Fibroblast of lung (primary cell): Measurements from ENCODE around the gene TEAD3. TPM values are rescaled to one million over a fixed set of nuclear protein-coding genes. Genes with fewer than 3 reads are reported as not detected.
A peak's percentile ranks its signal among the peaks of the same experiment; 100 is the strongest.

Experiments used
- DNase-seq, 2 donors: peaks; one replicate each; pipeline versions ENCODE4 v3.0.0 to v3.0.0-alpha.2; 2010; ENCODE audit warnings: low read depth in 2 of 2
- H2AFZ ChIP-seq: 2 replicates; pipeline ENCODE4 v1.5.1; 2012; ENCODE audit warnings: low read length, control low read depth, inconsistent platforms
- H3K27ac ChIP-seq: 2 replicates; pipeline ENCODE4 v1.5.1; 2011; ENCODE audit warnings: low read length, control low read depth; ENCODE audit not compliant: insufficient read depth
- H3K27me3 ChIP-seq: 2 replicates; pipeline ENCODE4 v1.5.1; 2011; ENCODE audit warnings: mild to moderate bottlenecking, low read length; ENCODE audit not compliant: control insufficient read depth, insufficient read depth
- H3K36me3 ChIP-seq: 2 replicates; pipeline ENCODE4 v1.5.1; 2011; ENCODE audit warnings: low read length; ENCODE audit not compliant: control insufficient read depth, insufficient read depth
- H3K4me1 ChIP-seq: 2 replicates; pipeline ENCODE4 v1.5.1; 2011; ENCODE audit warnings: low read length; ENCODE audit not compliant: control insufficient read depth, insufficient read depth; ENCODE audit errors: extremely low read depth
- H3K4me2 ChIP-seq: 2 replicates; pipeline ENCODE4 v1.5.1; 2011; ENCODE audit warnings: low read length, control low read depth; ENCODE audit not compliant: insufficient read depth; ENCODE audit errors: extremely low read depth
- H3K4me3 ChIP-seq, 4 experiments: fragments of 200-600 bp in 1 of 4; sonication (generic) in 1 of 4; replicated peaks in 1 of 4; 2 replicates each; pipeline ENCODE4 v1.5.1; 2011 to 2016; ENCODE audit warnings: low read length in 4 of 4, low read depth in 3 of 4, mild to moderate bottlenecking in 3 of 4, control low read depth in 2 of 4, inconsistent platforms in 1 of 4, mixed read lengths in 1 of 4; ENCODE audit not compliant: insufficient read depth in 1 of 4; ENCODE audit errors: control extremely low read depth in 1 of 4
- H3K79me2 ChIP-seq: 2 replicates; pipeline ENCODE4 v1.5.1; 2012; ENCODE audit warnings: mild to moderate bottlenecking, low read length, inconsistent platforms; ENCODE audit not compliant: control insufficient read depth, insufficient read depth
- H3K9ac ChIP-seq: 2 replicates; pipeline ENCODE4 v1.5.1; 2011; ENCODE audit warnings: mild to moderate bottlenecking, low read length, control low read depth; ENCODE audit not compliant: insufficient read depth
- H3K9me3 ChIP-seq: 2 replicates; pipeline ENCODE4 v1.5.1; 2012; ENCODE audit warnings: low read depth, low read length; ENCODE audit not compliant: control insufficient read depth, insufficient read depth
- H4K20me1 ChIP-seq: 2 replicates; pipeline ENCODE4 v1.5.1; 2011; ENCODE audit warnings: low read length; ENCODE audit not compliant: control insufficient read depth, insufficient read depth; ENCODE audit errors: extremely low read depth
- CTCF ChIP-seq, 2 donors: IDR thresholded peaks in 1 of 2; conservative IDR thresholded peaks in 1 of 2; 1 replicate in 1 of 2; 2 replicates in 1 of 2; pipeline ENCODE4 v1.5.1; 2011 to 2012; ENCODE audit warnings: low read length in 2 of 2, control low read depth in 1 of 2, inconsistent platforms in 1 of 2, low read depth in 1 of 2, mild to moderate bottlenecking in 1 of 2
- EZH2 ChIP-seq: IDR thresholded peaks from 2 replicates; pipeline ENCODE4 v1.5.1; 2012; ENCODE audit warnings: low read length, control low read depth, mild to moderate bottlenecking; ENCODE audit errors: missing control alignments
- polyA plus RNA-seq, 2 donors: library from polyadenylated mRNA; depleted of rRNA in 1 of 2; stranded (reverse) in 1 of 2; unstranded in 1 of 2; fragments of >200 nt; gene quantifications; 2 replicates each; pipeline ENCODE4 v1.2.1, GENCODE V29; 2011 to 2012; ENCODE audit warnings: missing spikeins in 1 of 2
- total RNA-seq: library from RNA; depleted of rRNA; stranded (reverse); fragments of >200 nt; gene quantifications from 2 replicates; pipeline ENCODE4 v1.2.1, GENCODE V29; 2014

The TEAD3 gene
- total and polyA plus RNA-seq, 2 donors (not counting 1 experiment from before 2014, with no cell fraction given) = 9.6 to 26.7 TPM

DNA sequence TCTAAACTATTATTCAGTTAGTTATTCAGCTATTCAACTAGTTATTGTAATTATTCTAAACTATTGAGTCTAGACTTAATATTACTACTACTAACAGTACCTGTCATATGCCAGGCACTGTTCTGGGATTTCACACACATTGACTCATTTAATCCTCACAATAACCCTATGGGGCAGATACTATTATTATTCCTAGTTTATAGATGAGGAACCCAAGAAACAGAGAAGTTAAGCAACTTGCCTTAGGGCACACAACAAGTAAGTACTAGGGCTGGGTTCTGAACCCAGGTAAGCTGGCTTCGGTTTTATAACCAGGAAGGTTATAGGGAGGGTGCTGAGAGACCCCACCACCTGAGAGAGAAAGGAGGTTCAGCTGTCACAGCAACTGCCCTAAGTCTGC lies 7.8 kb downstream of the TEAD3 start:
- no peak overlapping the region for H3K9ac ChIP-seq
- peaks cover 4% of the 10 kb centered on the region for H3K36me3 ChIP-seq
- TF ChIP-seq EZH2 (no peak), CTCF (conservative IDR thresholded peaks at IDR 0.05 in 1 of 2, IDR thresholded peaks at IDR 0.05 in 1 of 2; ENCODE audit: low read depth in 1 of 2, low read length in 2 of 2) (no peak)
- no peak overlapping the region for H3K4me2 ChIP-seq
- no peaks in the 10 kb centered on the region for H4K20me1 ChIP-seq
- H3K27ac ChIP-seq = no peak overlapping the region
- H2AFZ ChIP-seq = no peak overlapping the region
- DNase-seq = no peak
- no peaks in the 10 kb centered on the region for H3K9me3 ChIP-seq
- no peak overlapping the region for H3K4me3 ChIP-seq
- H3K79me2 ChIP-seq = peaks cover 59% of the 10 kb centered on the region
- H3K27me3 ChIP-seq = no peaks in the 10 kb centered on the region
- peaks cover 61% of the 10 kb centered on the region for H3K4me1 ChIP-seq

GRCh38 chr6:35488517-35488862 lies 8.4 kb downstream of the TEAD3 start:
- H2AFZ ChIP-seq = no peak overlapping the region
- peaks cover 53% of the 10 kb centered on the region for H3K79me2 ChIP-seq
- peaks cover 57% of the 10 kb centered on the region for H3K4me1 ChIP-seq
- TF ChIP-seq EZH2 (no peak), CTCF (conservative IDR thresholded peaks at IDR 0.05 in 1 of 2, IDR thresholded peaks at IDR 0.05 in 1 of 2; ENCODE audit: low read depth in 1 of 2, low read length in 2 of 2) (no peak)
- DNase-seq = no peak
- no peak overlapping the region for H3K4me3 ChIP-seq
- no peaks in the 10 kb centered on the region for H4K20me1 ChIP-seq
- H3K27me3 ChIP-seq = no peaks in the 10 kb centered on the region
- H3K27ac ChIP-seq = peak overlapping the region; percentile 34
- H3K4me2 ChIP-seq = no peak overlapping the region
- H3K36me3 ChIP-seq = peaks cover 6% of the 10 kb centered on the region
- no peak overlapping the region for H3K9ac ChIP-seq
- no peaks in the 10 kb centered on the region for H3K9me3 ChIP-seq

DNA sequence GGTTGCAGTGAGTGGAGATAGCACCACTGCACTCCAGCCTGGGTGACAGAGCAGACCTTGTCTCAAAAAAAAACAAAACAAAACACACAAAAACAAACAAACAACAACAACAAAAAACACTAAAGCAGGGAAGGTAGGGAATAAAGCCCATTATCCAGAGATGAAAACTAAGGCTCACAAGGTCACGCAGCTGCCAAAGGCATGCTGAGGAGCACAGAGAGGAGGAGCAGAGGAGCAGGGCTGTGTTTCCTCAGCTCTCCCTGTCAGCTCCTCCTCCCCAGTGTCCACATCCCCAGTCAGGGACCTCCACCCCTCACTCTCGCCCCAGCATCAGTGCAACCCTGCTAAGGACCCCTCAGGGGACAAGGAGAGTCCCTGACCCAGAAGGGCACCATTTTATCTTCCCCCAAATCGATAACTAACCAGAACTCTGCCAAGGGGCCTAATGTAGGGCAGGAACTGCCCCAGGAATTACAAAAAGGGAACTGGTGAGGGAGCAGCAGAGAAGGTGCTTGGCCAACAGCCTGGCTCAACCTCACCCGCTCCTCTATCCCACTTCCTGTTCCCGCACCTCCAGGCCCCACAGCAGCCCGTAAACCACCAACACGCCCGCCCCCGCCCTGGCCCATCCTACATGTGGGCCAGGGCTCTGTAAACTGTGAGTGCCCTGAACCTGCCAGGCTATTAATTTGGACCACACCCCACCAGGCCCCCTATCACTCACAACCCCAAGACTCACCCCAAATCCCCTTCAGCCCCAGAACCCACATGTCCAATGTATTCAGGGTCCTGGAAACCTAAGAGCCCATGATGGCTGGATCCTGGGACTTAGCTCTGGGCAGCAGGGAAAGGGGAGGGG lies 9.0 kb downstream of the TEAD3 start:
- TF ChIP-seq CTCF (conservative IDR thresholded peaks at IDR 0.05 in 1 of 2, IDR thresholded peaks at IDR 0.05 in 1 of 2; ENCODE audit: low read depth in 1 of 2, low read length in 2 of 2) = no peak
- TF ChIP-seq EZH2 = no peak
- peak; percentile 55 to 75 for DNase-seq
- H3K4me3 ChIP-seq = no peak overlapping the region

More for the DNA sequence above, 9.0 kb downstream of the TEAD3 start:
- H3K36me3 ChIP-seq = peaks cover 8% of the 10 kb centered on the region
- no peaks in the 10 kb centered on the region for H3K9me3 ChIP-seq
- no peaks in the 10 kb centered on the region for H4K20me1 ChIP-seq
- no peak overlapping the region for H2AFZ ChIP-seq
- peaks cover 47% of the 10 kb centered on the region for H3K79me2 ChIP-seq
- no peaks in the 10 kb centered on the region for H3K27me3 ChIP-seq
- H3K27ac ChIP-seq = peak overlapping the region; percentile 34
- H3K4me2 ChIP-seq = peak overlapping the region; percentile 54
- no peak overlapping the region for H3K9ac ChIP-seq
- peaks cover 55% of the 10 kb centered on the region for H3K4me1 ChIP-seq
